GM10248 (cell line): ENCODE measurements around the gene S100A3.
A peak's percentile ranks its signal among the peaks of the same experiment; 100 is the strongest.
"Not testable (repeated sequence)": the region's sequence is repeated elsewhere in the genome, so short reads cannot be mapped to it uniquely, and the experiment has no call there.

ENCODE experiments used
- CTCF ChIA-PET: fragments of 300-600 bp; sonication (Branson Sonifier 250); formaldehyde crosslinking; extraction: SDS; loops from one replicate; lab custom pipeline; 2021; ENCODE audit warnings: antibody characterized with exemption; lab: Yijun Ruan, JAX
- POLR2A ChIA-PET: fragments of 350-650 bp; sonication (Branson Sonifier 250); formaldehyde crosslinking; extraction: SDS; loops from one replicate; lab custom pipeline; 2020; ENCODE audit warnings: antibody characterized with exemption; lab: Yijun Ruan, JAX
- DNase-seq: peaks from one replicate; pipeline ENCODE4 v3.0.0; 2012; ENCODE audit errors: extremely low spot score
- TF ChIP-seq, protein P1 (sequence below): IDR thresholded peaks from 2 replicates; pipeline ENCODE4 v1.5.1; 2012; ENCODE audit warnings: mild to moderate bottlenecking, low read depth; ENCODE audit errors: extremely low read depth, missing control alignments, control extremely low read depth

The S100A3 gene, protein sequence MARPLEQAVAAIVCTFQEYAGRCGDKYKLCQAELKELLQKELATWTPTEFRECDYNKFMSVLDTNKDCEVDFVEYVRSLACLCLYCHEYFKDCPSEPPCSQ

DNA sequence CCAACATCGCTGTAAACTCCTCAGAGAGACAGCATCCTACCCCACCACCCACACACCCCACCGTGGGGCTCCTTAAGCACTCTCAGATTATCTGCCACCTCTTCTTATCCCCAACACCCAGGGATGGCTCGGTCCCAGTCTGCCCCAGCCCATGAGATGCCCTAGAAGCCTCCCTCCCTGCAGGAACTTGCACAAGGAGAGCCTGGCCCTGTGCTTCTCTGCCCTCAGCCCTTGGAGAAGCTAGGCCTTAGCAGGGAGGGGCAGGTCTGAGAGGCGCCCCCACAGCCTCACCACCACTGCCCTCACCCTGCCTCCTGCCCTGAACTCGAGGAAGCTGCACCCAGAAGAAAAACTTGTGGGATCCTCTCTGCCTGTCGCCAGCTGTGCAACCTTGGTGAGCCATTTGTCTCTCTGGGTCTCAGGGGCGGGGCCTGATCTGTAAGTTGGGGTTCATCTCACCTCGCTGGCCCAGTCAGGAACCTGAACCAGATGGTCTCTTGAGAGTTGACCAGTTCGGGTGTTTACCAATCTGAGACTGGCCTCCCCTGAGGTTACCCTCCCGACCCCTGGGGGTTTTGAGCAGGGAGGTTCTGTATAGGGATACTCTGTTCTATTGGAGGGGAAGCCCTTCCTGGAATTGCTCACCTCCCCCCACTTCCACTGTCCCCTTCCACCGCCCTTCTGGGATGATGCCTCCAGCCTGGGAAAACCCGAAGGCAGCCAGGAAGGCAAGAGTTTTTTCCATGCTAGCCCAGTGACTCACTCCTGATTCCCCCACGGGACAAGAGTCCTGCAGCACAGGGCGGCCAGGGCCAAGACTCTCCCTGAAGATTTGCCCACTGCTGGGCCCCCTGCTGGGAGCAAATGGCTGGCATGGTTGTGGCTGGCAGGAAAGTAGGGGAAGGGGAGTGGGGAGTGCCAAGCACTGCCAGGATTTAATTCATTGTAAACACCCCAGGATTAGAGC is at the start of gene S100A3:
S100A3 (minus strand) TSS at position 537 of the 967 bp plus-strand sequence. CDS start 773 bp downstream, outside the sequence.
- no peak for DNase-seq
- ChIA-PET CTCF (interaction anchor here (1.1 to 7.5 kb wide), 4 partner anchors 10 to 197 kb away, joined by 3 to 51 read pairs (median 14); partner anchors contain the start of gene S100A6), POLR2A (no interaction called here)
- TF ChIP-seq, protein P1, sequence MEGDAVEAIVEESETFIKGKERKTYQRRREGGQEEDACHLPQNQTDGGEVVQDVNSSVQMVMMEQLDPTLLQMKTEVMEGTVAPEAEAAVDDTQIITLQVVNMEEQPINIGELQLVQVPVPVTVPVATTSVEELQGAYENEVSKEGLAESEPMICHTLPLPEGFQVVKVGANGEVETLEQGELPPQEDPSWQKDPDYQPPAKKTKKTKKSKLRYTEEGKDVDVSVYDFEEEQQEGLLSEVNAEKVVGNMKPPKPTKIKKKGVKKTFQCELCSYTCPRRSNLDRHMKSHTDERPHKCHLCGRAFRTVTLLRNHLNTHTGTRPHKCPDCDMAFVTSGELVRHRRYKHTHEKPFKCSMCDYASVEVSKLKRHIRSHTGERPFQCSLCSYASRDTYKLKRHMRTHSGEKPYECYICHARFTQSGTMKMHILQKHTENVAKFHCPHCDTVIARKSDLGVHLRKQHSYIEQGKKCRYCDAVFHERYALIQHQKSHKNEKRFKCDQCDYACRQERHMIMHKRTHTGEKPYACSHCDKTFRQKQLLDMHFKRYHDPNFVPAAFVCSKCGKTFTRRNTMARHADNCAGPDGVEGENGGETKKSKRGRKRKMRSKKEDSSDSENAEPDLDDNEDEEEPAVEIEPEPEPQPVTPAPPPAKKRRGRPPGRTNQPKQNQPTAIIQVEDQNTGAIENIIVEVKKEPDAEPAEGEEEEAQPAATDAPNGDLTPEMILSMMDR: no peak

DNA sequence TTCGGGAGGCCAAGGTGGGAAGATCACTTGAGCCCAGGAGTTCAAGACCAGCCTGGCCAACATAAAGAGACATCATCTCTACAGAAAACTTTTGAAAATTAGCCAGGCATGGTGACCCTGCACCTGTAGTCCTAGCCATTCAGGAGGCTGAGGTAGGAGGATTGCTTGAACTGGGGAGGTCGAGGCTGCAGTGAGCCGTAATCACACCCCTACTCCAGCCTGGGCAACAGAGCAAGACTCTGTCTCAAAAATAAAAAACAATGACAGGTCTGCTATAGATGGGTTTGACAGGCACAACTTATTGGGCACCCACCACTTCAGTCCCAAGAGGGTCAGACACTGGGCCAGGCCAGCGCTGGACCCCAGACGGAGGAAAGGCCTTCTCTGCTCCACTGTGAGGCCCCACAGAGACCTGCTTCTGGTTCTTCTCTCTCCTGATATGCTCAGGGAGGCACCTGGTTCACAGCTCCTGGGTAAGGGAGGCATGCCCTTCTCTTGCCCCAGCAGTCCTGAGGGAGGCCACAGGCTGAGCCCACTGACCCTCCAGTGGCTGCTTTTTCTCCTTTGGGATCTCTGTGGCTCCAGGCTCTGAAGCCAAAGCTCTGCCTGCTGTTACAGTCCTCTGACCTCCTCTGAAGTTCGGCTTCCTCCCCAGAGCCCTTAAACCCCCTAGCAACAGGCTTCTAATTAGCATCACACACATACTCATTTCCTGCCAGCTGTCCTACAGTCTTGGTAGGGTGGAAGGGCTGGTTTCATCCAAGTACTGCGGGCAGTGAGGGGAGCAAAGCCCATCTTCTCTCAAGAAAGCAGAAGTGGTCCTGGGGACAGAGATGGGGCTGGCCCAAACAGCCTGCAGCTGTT is 49.5 kb upstream of the S100A3 start:
- CTCF ChIA-PET: interaction anchor here (1.2 to 4.0 kb wide), 6 partner anchors 16 to 30 kb away, joined by 3 to 21 read pairs (median 9); partner anchors contain the start of genes S100A13 and S100A14

DNA sequence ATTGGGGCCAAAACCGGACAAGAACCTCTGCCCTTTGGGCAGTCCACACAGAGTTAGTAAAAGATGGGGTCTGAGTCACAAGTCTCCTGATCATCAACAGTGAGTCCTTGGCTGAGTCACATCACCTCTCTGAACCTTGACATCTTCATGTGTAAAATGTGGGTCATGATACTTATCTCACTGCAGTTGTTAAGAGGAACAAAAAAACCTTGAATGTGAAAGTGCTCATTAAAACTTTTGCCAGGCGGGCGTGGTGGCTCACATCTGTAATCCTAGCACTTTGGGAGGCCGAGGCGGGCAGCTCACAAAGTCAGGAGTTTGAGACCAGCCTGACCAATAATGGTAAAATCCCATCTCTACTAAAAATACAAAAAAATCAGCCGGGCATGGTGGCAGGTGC is 48.1 kb upstream of the S100A3 start:
- no peak for DNase-seq
- ChIA-PET POLR2A (no interaction called here), CTCF (interaction anchor here (3.2 to 4.0 kb wide), 2 partner anchors 20 to 25 kb away, joined by 13 to 21 read pairs; partner anchors contain the start of gene S100A14)
- TF ChIP-seq, protein P1: no peak

More for the DNA sequence above, 49.5 kb upstream of the S100A3 start:
- TF ChIP-seq, protein P1: no peak
- DNase-seq: peak; percentile 88
- POLR2A ChIA-PET: interaction anchor here (0.9 to 1.1 kb wide), 2 partner anchors 14 to 35 kb away, joined by 3 to 5 read pairs; partner anchors contain the start of gene CHTOP

DNA sequence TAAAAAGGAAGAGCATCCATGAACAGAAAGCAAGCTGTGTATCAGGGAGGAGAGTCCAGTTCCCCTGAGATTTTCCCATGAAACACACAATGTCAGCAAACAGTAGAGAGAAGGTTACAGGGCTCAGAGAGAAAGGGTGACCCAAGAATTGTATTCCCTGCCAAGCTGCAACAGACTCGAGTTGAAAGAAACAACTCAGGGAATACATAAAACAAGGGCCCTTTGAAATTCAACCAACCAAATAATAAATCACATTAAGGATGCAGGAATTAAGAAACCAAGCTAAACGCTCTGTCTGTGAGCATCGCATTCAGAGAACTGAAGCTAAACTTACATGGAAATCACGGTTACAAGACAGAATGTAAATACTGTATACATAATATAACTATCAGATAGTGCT is 43.7 kb upstream of the S100A3 start:
- DNase-seq: no peak
- ChIA-PET CTCF (interaction anchor here (0.9 to 2.7 kb wide), 11 partner anchors 11 to 89 kb away, joined by 3 to 9 read pairs (median 4); partner anchors contain the start of genes NPR1 and S100A13), POLR2A (no interaction called here)
- TF ChIP-seq, protein P1: no peak

DNA sequence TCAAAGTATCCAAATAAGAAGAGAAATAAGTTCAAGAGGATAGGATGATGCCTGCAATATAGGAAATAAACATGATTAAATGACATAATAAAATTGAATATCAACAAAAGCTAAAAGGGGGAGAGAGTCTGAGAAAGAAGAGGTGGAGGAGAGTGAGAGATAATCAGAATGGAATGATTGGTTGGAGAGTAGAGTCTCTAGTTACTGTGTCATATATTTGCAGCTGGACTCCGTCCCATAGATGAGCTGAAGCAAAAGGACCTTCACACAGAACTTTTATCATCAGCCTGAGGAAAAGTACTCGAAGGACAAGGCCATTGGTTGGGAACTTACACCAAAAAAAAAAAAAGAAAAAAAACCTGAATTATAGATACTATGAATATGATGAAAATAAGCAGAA is 39.4 kb upstream of the S100A3 start:
- TF ChIP-seq, protein P1: no peak
- no peak for DNase-seq
- ChIA-PET CTCF (no interaction called here), POLR2A (no interaction called here)

DNA sequence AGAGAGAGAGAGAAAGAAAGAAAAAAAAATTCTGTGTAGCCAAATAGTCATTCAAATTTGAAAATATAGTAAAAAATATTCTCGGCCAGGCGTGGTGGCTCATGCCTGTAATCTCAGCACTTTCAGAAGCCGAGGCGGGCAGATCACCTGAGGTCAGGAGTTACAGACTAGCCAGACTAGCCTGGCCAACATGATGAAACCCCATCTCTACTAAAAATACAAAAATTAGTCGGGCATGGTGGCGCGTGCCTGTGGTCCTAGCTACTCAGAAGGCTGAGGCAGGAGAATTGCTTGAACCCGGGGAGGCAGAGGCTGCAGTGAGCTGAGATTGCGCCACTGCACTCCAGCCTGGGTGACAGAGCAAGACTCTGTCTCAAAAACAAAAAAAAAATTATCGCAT is 39.0 kb upstream of the S100A3 start:
- CTCF ChIA-PET: interaction anchor here (1.2 kb wide), 1 partner anchor 30 kb away, joined by 3 read pairs; no protein-coding TSS in a partner anchor
- DNase-seq, POLR2A ChIA-PET: not testable (repeated sequence)
